ENCODE measurements around the gene ZSWIM3.
"Not testable (repeated sequence)": the region's sequence is repeated elsewhere in the genome, so short reads cannot be mapped to it uniquely, and the experiment has no call there.

The ZSWIM3 gene

DNA sequence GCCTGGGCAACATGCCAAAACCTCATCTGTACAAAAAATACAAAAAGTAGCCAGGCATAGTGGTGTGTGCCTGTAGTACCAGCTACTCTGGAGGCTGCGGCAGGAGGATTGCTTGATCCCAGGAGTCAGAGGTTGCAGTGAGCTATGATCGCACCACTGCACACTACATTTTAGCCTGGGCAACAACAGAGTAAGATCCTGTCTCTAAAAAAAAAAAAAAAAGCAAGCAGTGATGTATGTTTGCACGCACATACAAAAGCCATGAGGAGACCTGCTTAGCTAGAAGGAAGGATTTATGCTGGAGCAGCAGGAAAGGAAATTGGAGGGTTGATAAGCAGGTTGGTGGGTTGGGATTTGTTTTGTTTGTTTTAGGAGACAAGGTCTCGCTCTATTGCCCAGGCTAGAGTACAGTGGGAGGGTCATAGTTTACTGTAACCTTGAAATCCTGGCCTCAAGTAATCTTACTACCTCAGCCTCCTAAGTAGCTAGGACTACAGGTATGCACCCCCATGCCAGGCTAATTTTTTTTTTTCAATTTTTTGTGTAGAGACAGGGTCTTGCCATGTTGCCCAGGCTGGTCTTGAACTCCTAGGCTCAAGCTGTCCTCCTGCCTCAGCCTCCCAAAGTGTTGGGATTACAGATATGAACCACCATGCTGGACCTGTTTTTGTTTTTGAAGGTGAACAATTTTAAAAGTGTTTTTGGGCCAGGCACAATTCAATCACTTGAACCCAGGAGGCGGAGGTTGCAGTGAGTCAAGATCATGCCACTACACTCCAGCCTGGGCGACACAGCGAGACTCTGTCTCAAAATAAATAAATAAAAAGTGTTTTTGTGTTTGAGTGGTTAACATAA is 4.0 kb downstream of the ZSWIM3 start:
- no peak for FAIRE-seq

GRCh38 chr20:45863543-45864470 is 6.4 kb downstream of the ZSWIM3 start:
- no peak for FAIRE-seq

DNA sequence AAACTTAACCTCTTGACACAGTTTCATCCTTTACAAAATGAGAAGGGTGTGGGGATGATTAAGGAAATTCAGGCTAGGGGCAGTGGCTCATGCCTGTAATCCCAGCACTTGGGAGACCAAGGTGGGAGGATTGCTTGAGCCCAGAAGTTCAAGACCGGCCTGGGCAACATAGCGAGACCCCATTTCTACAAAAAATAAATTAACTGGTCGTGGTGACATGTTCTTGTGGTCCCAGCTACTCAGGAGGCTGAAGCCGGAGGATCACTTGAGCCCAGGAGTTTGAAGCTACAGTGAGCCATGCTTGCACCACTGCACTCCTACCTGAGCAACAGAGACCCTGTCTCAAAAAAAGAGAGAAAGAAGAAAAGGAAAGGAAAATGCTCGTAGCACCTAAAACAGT is 9.0 kb downstream of the ZSWIM3 start:
- FAIRE-seq = no peak

DNA sequence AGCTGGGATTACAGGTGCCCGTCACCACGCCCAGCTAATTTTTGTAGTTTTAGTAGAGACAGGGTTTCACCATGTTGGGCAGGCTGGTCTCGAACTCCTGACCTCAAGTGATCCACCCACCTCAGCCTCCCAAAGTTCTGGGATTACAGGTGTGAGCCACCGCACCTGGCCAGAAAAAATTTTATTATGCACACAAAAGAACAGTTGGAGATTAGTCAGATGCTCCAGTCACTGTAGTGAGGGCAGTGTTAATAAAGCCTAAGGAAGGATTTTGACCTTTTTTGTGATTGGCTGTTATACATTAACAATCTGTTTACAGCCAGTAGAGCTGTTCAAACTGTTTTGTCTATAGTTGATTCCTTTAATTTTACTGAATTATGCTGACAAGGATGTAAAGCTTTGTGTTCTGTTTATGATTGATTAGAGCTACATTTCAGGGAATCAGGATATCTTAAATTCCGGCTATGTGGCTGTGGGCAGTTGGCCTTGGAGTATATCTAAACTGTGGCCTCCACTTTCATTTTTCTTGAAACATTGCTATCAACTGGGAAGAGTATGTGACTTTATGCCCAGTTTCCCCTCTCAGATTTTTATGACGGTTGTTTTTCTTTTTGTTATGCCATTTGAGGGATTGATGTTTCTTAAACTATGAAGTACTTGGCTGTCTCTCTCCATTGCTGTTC is 9.9 kb downstream of the ZSWIM3 start:
- no peak for FAIRE-seq

GRCh38 chr20:45867819-45868176 is 10.4 kb downstream of the ZSWIM3 start:
- no peak for FAIRE-seq

GRCh38 chr20:45872626-45873025 is 15.2 kb downstream of the ZSWIM3 start:
- no peak for FAIRE-seq

DNA sequence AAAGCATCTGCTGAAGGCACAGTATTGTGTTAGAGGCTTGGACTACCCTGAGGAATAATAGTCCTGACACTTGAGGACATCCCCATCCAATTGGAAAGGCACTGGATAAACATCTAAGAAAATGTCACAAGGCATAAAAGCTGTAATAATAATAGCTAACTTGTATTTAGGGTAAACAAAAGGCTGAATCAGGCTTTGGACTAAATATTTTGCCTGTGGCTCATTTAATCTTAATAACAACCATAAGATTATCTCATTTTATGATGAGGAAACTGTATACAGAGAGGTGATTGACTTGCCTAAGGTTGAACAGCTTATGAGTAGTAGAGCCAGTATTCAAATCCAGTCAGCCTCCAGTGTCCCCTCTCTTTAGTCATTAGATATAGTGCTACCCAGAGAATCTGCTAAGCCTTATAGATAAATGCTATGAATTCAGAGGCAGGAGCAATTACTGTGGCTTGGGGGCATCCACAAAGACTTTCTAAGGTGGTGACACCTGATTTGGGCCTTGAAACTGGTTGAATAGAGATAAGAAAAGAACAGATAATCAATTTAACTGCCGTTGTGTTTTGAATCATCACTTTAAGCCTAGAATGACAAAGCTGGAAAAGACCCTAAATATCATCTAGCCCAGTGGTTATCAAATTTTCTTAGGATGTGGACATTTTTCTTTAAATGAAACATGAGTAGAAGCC is 16.1 kb downstream of the ZSWIM3 start:
- no peak for FAIRE-seq

- not testable (repeated sequence) for FAIRE-seq
Observed at GRCh38 chr20:45874104-45874481, 16.7 kb downstream of the ZSWIM3 start.

DNA sequence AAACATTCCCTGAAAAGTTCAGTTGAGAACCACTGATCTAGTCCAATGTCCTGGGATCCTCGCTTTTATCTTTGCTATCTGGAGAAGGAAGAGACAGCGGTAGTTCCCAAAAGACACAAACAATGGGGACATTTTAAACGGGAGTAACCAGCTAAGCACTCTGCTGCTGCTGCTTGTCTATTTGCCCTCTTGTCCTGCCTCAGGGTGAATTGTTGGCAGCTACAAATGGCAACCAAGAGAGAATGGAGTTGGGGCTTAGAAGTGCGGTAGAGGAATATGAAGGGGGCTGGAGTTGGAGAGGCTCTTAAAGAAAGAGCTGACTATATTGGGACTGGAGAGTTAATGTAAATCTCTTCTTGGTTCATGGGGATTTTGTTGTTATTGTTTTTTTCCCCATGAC is 17.2 kb downstream of the ZSWIM3 start:
- no peak for FAIRE-seq

DNA sequence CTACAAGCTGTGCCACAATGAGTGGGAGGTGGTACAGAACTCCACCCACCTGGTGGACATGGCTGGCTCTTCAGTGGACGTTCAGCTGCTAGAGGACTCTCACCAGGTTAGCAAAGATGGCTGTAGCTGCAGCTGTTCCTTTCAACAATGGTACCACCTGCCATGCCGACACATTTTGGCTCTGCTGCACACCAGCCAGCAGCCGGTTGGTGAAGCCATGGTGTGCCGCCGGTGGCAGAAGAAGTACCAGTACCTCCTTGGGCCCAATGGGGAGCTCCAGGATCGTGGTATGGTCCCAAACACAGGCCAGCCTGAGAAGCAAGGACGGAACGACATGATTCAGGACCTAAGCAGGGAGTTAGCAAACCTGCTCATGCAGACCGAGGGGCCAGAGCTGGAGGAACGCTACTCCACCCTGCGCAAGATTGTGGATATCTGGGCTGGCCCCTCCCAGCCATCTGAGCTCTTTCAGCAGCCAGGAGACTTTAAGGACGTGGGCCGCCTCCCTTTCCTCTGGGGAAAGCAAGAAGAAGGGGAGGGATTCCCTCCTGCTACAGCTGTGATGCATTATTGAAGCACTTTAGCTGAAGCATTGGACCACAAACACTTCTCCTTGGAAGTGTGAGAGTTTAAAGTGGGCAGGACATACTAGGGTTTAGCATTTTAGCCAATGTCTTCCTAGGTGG is 20.8 kb downstream of the ZSWIM3 start:
- no peak for FAIRE-seq

- FAIRE-seq = peak; percentile 88
Observed at GRCh38 chr20:45880988-45881788, 23.8 kb downstream of the ZSWIM3 start, which contains the start of gene ZSWIM1. Gene ZSWIM1 (plus strand): TSS chr20:45881227. CDS start chr20:45882593, 1,366 bp downstream.

DNA sequence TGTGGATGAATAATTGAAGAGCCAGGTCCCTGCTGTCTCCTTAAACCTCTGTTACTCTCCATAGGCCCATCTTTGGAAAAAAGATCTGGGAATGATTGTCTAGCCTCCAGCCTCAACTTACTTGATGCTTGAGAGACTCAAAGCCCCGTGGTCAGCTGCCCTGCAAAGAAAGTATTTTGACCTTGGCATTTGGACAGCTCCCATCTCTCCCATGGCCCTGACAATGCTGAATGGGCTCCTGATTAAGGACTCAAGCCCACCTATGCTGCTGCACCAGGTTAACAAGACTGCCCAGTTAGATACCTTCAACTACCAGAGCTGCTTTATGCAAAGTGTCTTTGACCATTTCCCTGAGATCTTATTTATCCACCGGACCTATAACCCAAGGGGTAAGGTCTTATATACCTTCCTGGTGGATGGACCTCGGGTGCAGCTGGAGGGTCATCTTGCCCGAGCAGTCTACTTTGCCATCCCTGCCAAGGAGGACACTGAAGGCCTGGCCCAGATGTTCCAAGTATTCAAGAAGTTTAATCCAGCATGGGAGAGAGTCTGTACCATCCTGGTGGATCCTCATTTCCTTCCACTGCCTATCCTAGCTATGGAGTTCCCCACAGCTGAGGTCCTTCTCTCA is 25.2 kb downstream of the ZSWIM3 start:
- no peak for FAIRE-seq

DNA sequence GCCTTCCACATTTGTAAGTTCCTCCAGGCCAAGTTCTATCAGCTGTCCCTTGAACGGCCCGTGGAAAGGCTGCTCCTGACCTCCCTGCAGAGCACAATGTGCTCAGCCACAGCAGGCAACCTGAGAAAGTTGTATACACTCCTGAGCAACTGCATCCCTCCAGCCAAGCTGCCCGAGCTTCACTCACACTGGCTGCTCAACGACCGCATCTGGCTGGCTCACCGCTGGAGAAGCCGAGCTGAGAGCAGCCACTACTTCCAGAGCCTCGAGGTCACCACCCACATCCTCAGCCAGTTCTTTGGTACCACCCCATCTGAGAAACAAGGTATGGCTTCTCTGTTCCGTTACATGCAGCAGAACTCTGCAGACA is 25.7 kb downstream of the ZSWIM3 start:
- no peak for FAIRE-seq

DNA sequence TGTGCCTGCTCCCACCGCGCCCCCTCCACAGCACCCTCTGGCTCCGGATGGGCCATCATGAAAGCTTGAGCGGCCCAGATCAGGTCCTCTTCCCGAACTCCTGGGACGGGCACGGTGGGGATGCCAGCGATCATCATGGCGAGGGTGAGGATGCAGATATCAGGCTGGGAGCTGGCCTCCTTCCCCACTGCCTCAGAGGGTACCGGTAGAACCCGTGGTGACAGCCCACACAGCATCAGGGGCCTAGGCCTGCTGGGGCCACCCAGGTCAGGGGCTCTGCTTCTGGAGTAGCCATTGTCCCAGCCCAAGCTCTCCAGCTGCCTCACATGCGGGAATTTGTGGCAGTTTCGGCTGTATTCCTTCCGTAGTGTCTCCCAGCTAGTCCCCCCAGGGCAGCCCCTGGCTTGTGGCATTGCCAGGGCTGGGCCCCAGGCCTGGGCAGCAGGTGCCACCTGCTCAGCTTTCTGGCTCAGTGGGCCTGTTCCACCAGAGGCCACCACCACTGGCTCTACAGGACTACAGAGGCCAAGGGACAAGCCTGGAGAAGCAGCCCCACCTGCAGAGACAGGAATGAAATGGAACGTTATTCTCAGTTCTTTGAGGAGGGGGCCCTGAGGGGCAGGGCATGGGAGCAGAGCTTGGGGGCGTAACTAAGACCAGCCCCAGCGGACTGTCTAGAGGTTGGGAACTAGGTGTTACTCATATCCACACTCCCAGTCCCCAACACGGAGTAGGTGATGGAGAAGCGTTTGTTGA is 29.4 kb downstream of the ZSWIM3 start:
- FAIRE-seq = no peak

DNA sequence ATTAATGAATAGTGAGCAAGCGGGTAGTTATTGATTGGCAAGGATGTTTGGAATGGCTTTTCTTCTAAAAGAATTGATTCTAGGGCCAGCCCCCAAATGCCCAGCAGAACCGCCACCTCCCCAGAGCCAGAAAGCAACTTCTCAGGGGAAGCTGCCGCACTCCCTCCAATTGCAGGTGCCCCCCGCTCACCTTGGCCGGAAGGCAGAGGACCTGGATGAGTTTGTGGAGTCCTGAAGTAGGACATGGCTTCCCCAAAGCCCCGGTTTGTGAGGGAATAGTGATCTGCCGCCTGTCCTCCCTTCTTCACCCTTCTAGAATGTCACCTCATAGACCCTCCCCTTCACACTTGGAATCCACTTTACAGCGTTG is 29.9 kb downstream of the ZSWIM3 start, which contains the start of gene SPATA25:
TSS of gene SPATA25 (minus strand) at position 277 of the 370 bp plus-strand sequence. CDS start at position 245, 32 bp downstream.
- FAIRE-seq = no peak

DNA sequence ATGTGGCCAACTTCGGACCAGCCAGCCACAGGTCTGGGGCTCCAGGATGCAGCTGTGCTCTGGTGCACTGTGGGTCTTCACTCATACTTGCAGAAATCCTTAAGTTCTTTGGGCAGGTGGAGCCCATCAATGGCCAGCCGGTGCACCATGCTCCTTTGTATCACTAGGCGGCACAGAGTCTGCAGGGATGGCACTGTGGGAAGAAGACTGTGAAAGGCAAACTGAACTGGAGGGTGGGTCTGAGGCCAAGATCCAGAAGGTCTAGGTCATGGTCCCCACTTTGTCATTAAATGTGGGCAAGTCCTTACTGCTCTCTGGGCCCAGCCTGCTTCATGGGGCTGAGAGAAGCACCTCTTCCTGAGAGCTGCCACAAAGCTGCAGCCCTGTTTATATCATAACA is 31.3 kb downstream of the ZSWIM3 start:
- no peak for FAIRE-seq

GRCh38 chr20:45890077-45890984 is 32.9 kb downstream of the ZSWIM3 start:
- no peak for FAIRE-seq
